ENCODE measurements around the gene NOC2L. TPM values are rescaled to one million over a fixed set of nuclear protein-coding genes. Genes with fewer than 3 reads are reported as not detected.

NOC2L gene
- total RNA-seq, 2 experiments from 2014 or later: 61.7 to 68.7 TPM

DNA sequence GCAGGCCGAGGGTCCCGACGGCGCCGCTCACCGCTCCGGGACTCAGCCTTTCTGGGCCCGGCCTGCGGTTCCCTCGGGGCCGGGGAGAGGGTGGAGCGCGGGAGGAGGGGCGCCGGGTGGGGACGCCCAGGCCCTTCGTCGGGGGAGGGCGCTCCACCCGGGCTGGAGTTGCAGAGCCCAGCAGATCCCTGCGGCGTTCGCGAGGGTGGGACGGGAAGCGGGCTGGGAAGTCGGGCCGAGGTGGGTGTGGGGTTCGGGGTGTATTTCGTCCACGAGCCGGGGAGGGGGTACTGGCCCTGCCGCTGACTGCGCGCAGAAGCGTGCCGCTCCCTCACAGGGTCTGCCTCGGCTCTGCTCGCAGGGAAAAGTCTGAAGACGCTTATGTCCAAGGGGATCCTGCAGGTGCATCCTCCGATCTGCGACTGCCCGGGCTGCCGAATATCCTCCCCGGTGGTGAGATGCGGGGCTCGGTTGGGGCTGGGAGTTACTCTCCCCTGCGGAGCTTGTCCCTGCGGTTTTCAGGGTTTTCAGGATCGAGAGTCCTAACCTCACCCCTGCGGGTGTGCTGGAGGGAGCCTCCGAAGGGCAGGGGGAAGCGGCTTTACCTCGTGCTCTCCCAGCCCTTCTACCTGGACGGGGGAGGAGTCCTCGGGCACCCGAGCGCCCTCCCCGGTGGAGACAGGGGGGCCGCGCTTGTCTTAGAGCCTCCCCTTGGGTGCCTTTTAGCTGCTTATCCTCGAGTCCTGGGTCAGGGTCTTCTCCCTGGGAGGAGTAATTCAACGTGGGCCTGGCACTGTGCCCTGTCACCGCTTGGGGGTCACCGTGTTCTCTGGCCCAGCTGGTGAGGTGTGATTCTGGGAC lies 33.3 kb downstream of the NOC2L start:
- Mint-ChIP-seq H3K4me1 (ENCODE audit: low read depth) (peaks cover 19% of the 10 kb centered on the region), H3K27ac (no peak overlapping the region), H3K9me3 (ENCODE audit: insufficient read depth) (no peaks in the 10 kb centered on the region), H3K36me3 (ENCODE audit: low read depth) (no peaks in the 10 kb centered on the region), H3K4me3 (no peak overlapping the region), H3K27me3 (ENCODE audit: low read depth) (peaks cover 43% of the 10 kb centered on the region)
- POLR2A ChIA-PET: no interaction called here
- DNase-seq: no peak
- CTCF ChIA-PET: no interaction called here
- no peak for ATAC-seq

DNA sequence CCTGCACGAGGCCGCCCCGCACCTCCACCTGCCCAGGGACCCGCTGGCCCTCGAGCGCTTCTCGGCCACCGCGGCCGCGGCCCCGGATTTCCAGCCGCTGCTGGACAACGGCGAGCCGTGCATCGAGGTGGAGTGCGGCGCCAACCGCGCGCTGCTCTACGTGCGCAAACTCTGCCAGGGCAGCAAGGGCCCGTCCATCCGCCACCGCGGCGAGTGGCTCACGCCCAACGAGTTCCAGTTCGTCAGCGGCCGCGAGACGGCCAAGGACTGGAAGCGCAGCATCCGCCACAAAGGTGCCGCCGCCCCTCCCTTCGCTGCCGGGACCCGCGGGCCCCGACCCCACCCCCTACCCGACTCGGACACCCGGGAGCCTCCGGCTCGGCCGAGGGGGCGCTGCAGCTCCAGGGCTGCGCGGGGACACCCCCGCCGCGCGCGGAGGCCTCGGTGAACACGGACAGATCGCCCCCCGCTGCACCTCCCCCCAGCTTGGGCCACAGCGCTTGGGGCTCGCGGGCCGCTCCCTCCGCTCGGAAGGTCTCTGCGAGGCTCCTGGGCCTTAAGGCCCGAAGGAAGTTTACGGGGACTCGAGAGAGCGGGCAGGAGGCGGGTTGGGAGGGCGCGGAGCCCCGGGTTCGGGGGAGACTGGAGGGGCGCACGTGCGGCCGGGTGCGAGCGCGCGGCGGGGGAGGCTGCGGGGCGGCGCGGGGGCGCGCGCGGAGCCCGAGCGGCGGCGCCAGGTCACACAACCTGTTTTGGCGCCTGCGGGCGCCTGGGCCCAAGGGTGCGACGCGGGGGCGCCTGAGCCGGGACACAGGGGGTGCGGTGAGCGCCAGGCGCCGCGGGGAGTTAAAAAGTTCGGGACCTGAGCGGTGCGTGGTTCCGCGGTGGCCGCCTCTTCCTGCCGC lies 34.1 kb downstream of the NOC2L start:
- ATAC-seq: no peak
- DNase-seq: no peak
- H3K4me1 Mint-ChIP-seq (ENCODE audit: low read depth): peaks cover 19% of the 10 kb centered on the region
- H3K9me3 Mint-ChIP-seq (ENCODE audit: insufficient read depth): no peaks in the 10 kb centered on the region
- no peaks in the 10 kb centered on the region for H3K36me3 Mint-ChIP-seq (ENCODE audit: low read depth)
- POLR2A ChIA-PET: no interaction called here
- H3K27me3 Mint-ChIP-seq (ENCODE audit: low read depth): peaks cover 52% of the 10 kb centered on the region
- H3K4me3 Mint-ChIP-seq: no peak overlapping the region
- CTCF ChIA-PET: no interaction called here
- no peak overlapping the region for H3K27ac Mint-ChIP-seq

DNA sequence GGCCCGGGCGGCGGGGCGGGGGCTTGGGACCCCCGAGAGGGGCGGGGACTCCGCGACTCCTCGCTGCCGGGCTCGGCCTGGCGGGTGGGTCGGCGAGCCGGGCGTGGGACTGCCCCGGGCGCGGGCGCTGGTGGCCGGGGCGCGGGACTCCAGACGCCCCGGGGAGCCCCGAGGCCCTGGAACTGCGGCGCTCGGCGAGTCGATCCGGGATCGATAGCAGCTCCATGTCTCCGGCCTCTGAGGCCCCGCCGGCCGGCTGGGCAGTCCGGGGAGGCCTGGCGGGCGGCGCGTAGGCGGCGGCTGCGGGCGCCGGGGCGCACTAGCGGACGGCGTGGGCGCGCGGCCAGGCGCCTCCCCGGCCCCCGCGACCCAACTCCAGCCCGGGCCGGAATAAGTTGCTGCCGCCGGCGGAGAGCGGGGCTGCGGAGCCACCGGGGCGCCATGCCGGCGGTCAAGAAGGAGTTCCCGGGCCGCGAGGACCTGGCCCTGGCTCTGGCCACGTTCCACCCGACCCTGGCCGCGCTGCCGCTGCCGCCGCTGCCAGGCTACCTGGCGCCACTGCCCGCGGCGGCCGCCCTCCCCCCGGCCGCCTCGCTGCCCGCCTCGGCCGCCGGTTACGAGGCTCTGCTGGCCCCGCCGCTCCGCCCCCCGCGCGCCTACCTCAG lies 34.9 kb downstream of the NOC2L start:
- Mint-ChIP-seq H3K4me1 (ENCODE audit: low read depth) (peaks cover 19% of the 10 kb centered on the region), H3K36me3 (ENCODE audit: low read depth) (no peaks in the 10 kb centered on the region)
- DNase-seq: no peak

DNA sequence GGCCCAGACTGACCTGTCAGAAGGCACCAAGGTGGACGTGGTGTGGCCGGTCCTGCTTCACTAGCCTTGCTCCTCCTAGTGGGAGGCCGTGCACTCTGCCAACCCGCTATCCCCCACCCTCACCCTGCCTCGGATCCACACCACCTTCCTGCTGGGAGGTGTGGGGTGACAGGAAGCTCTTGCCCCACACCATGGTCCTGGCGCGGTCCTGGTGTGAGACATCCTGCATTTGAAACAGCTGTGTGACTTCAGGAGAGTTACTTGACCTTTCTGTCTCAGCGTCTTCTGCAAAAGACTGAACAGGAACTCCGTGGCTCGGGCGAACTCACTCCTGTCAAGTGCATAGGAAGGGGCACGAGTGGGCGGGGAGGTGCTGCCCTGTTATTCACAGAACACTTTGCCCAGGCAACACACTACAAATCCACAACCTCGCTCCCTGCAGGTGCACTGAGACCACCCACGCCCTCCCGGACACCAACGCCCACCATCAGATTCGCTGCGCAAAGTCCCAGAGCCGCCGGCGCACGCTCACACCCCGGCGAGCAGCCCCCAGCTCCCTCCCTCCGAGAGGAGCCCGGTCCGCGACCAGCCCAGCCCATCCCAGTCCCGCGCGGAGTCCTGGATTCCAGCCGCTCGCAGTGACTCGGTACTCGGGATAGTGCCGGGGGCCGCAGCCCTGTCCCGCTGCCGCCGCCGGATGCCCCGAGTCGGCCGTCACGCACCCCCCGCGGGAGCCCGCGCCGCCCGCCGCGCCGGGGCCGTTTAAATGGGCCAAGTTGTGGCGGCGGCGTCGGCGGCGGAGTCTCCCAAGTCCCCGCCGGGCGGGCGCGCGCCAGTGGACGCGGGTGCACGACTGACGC lies 35.7 kb downstream of the NOC2L start, which contains the start of gene SAMD11:
SAMD11 (plus strand) TSS at position 793 of the 860 bp plus-strand sequence. CDS start 509 bp downstream, outside the sequence.
- DNase-seq (peak; percentile 45), ATAC-seq (no peak)
- Mint-ChIP-seq H3K27ac (peak within 1 kb of the TSS; percentile 37), H3K9me3 (ENCODE audit: insufficient read depth) (no peaks in the 10 kb centered on the region), H3K36me3 (ENCODE audit: low read depth) (no peaks in the 10 kb centered on the region), H3K27me3 (ENCODE audit: low read depth) (peaks cover 53% of the 10 kb centered on the region), H3K4me1 (ENCODE audit: low read depth) (peaks cover 19% of the 10 kb centered on the region), H3K4me3 (peak within 1 kb of the TSS; percentile 56)
- CTCF ChIA-PET: no interaction called here
- POLR2A ChIA-PET: no interaction called here

More for the DNA sequence above, 34.9 kb downstream of the NOC2L start:
- ATAC-seq: no peak
- Mint-ChIP-seq H3K27me3 (ENCODE audit: low read depth) (peaks cover 51% of the 10 kb centered on the region), H3K27ac (no peak overlapping the region), H3K9me3 (ENCODE audit: insufficient read depth) (no peaks in the 10 kb centered on the region), H3K4me3 (no peak overlapping the region)
- CTCF ChIA-PET: no interaction called here
- POLR2A ChIA-PET: no interaction called here

DNA sequence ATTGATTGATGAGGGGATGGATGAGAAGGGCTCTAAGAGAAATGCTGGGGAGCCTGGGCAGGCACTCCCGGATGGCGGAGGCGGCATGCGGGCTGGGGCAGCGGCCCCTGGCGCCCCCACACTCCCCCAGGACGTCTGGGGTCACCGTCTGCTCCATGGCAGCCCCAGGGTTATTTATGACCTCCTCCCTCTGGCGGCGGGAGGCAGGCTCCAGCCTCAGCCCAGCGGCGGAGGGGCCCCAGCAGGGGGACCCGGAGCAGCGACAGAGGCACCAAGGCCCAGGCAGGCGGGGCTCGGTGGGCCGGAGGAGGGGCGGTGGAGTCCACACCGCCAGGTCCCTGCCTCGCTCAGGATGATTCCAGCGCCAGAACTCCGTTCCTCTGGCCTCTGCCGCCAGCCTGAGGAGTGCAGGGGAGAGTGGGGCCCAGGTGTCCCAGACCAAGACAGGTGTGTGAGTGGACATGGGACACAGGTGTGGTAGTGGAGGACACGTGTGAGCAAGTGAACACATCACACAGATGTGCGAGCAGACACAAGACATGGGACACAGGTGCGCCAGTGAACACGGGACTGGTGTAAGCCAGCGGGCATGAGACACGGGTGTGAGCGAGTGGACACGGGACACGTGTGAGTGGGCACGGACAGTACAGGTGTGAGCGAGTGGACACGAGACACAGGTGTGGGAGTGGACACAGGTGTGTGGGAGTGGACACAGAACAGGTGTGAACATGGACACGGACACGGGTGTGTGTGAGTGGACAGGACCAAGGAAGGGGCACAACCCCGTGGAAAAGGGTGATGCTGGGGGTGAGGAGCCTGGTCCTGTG lies 37.8 kb downstream of the NOC2L start:
- CTCF ChIA-PET: interaction anchor here (1.1 kb wide), 1 partner anchor 16 kb away, joined by 5 read pairs; no protein-coding TSS in a partner anchor
- H3K9me3 Mint-ChIP-seq (ENCODE audit: insufficient read depth): no peaks in the 10 kb centered on the region
- H3K27ac Mint-ChIP-seq: no peak overlapping the region
- POLR2A ChIA-PET: no interaction called here
- H3K4me3 Mint-ChIP-seq: no peak overlapping the region
- ATAC-seq (peak; percentile 37), DNase-seq (no peak)
- H3K4me1 Mint-ChIP-seq (ENCODE audit: low read depth): peaks cover 18% of the 10 kb centered on the region
- no peaks in the 10 kb centered on the region for H3K36me3 Mint-ChIP-seq (ENCODE audit: low read depth)
- peaks cover 42% of the 10 kb centered on the region for H3K27me3 Mint-ChIP-seq (ENCODE audit: low read depth)

DNA sequence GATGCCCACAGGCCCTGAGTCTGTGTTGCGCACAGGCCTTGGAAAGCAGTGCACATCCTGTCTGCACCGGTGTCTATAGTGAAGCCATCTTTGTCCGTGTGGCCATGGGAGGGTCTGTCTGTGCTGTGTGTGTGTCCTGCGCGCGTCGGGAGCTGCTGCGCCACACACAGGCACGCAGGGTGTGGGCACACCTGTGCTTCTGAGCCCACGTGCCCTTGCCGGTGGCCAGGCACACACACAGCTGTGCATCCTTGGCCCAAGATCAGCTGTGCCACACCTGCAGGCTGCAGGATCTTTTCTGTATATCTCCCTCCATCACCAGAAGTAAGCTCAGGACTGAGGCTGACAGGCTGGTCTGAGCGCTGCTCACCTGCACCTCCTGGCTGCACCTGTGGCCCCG lies 38.5 kb downstream of the NOC2L start:
- H3K4me1 Mint-ChIP-seq (ENCODE audit: low read depth): peaks cover 12% of the 10 kb centered on the region
- no peaks in the 10 kb centered on the region for H3K36me3 Mint-ChIP-seq (ENCODE audit: low read depth)
- ChIA-PET POLR2A (no interaction called here), CTCF (interaction anchor here (1.1 to 1.3 kb wide), 2 partner anchors 10 to 15 kb away, joined by 3 to 5 read pairs; no protein-coding TSS in a partner anchor)
- no peak for DNase-seq
- H3K9me3 Mint-ChIP-seq (ENCODE audit: insufficient read depth): no peaks in the 10 kb centered on the region
- H3K4me3 Mint-ChIP-seq: no peak overlapping the region
- no peak for ATAC-seq
- no peak overlapping the region for H3K27ac Mint-ChIP-seq
- peaks cover 36% of the 10 kb centered on the region for H3K27me3 Mint-ChIP-seq (ENCODE audit: low read depth)

DNA sequence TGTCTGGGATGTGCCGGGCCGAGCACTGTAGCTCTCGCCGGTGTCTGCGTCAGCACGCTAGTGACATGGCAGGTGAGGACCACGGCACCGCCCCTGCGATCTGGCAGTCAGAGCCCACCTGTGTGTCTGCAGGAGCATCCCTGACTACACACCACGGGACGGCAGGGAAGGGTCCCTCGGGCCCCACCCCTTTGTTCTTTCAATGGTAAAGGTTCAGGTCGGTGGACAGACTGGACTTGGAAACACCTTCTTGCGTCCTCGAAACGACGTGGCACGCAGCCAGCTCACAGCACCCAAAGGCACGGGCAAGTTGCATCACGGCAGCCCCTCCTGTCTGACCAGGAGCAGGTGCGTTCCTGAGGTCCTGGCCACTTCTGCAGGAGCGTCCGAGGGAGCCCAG lies 39.0 kb downstream of the NOC2L start:
- Mint-ChIP-seq H3K4me1 (ENCODE audit: low read depth) (peaks cover 12% of the 10 kb centered on the region), H3K36me3 (ENCODE audit: low read depth) (no peaks in the 10 kb centered on the region), H3K27me3 (ENCODE audit: low read depth) (peaks cover 34% of the 10 kb centered on the region), H3K27ac (no peak overlapping the region), H3K4me3 (no peak overlapping the region), H3K9me3 (ENCODE audit: insufficient read depth) (no peaks in the 10 kb centered on the region)
- ChIA-PET CTCF (interaction anchor here (1.1 to 1.3 kb wide), 2 partner anchors 9 to 15 kb away, joined by 3 to 5 read pairs; no protein-coding TSS in a partner anchor), POLR2A (no interaction called here)
- ATAC-seq (no peak), DNase-seq (no peak)

DNA sequence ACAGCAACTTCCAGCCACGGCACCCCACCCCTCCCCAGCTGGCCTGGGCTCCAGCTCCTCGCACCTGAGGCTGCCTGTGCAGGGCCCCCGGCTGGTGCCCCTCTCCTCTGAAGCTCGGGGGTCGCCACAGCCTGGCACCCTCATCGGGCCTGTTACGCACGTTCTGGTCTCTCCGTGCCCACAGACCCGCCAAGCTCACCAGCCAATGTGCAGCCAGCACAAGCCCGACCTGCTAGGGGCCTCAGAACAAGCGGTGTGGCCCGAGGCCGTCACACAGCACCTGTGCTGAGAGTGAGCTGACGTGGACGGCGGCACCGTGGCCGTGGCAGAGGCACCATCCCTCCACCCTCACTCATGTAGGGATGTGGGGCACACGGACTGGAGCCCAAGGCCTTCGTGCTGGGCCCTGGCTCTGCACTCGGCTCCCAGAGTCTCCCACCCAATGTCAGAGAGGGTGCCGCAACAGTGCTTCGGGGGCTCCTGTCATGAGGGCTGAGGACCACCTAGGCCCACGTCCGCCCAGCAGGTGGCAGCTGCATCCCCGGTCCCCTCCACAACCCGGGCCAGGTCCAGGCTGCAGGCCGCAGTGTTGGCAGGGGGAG lies 39.7 kb downstream of the NOC2L start:
- no peak overlapping the region for H3K27ac Mint-ChIP-seq
- ChIA-PET CTCF (interaction anchor here (1.3 to 1.4 kb wide), 2 partner anchors 9 to 14 kb away, joined by 3 read pairs; no protein-coding TSS in a partner anchor), POLR2A (no interaction called here)
- DNase-seq: no peak
- no peaks in the 10 kb centered on the region for H3K36me3 Mint-ChIP-seq (ENCODE audit: low read depth)
- H3K4me1 Mint-ChIP-seq (ENCODE audit: low read depth): peaks cover 12% of the 10 kb centered on the region
- no peak overlapping the region for H3K4me3 Mint-ChIP-seq
- no peaks in the 10 kb centered on the region for H3K9me3 Mint-ChIP-seq (ENCODE audit: insufficient read depth)
- ATAC-seq: no peak
- H3K27me3 Mint-ChIP-seq (ENCODE audit: low read depth): peaks cover 33% of the 10 kb centered on the region

DNA sequence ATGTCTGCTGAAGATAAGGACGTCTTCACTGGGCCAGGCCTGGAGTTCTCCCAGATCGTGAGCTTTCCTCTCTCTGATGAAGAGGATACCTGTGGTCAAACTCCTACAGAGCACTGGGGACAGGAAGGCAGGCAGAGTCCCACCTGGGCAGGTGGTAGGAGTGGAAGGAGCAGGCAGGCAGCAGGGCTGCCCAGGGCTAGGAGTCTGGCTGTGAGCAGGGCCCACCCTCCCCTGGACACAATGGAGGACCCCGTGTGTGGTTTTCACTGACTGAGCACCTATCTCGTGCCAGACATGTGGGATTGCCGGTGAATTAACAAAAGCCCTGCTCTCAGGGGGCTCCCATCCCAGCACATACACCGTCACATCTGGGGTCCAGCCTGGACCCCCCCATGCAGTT lies 40.2 kb downstream of the NOC2L start:
- H3K9me3 Mint-ChIP-seq (ENCODE audit: insufficient read depth): no peaks in the 10 kb centered on the region
- no peak overlapping the region for H3K27ac Mint-ChIP-seq
- H3K4me1 Mint-ChIP-seq (ENCODE audit: low read depth): peaks cover 12% of the 10 kb centered on the region
- H3K36me3 Mint-ChIP-seq (ENCODE audit: low read depth): no peaks in the 10 kb centered on the region
- H3K4me3 Mint-ChIP-seq: no peak overlapping the region
- DNase-seq: no peak
- CTCF ChIA-PET: interaction anchor here (1.4 kb wide), 1 partner anchor 13 kb away, joined by 3 read pairs; no protein-coding TSS in a partner anchor
- no peak for ATAC-seq
- POLR2A ChIA-PET: no interaction called here
- H3K27me3 Mint-ChIP-seq (ENCODE audit: low read depth): peaks cover 33% of the 10 kb centered on the region

DNA sequence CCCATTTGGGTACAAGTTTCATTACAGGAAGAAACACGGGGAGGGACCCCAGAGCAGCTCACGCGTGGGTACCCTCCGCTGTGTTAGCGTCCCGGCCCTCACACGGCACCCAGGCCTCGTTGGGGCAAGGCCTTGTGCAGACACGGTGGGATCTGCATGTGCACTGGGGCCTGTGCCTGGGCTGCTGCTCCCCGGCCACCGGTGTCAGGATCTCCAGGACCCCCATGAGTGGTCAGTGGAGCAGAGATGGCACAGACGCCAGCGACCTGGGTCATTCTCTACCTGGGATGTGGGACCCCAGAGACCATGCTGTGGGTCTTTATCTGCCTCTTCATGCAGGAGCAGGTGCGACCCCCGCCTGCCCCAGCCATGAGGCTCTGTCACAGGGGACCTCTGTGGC lies 40.7 kb downstream of the NOC2L start:
- ChIA-PET POLR2A (no interaction called here), CTCF (interaction anchor here (1.4 kb wide), 1 partner anchor 13 kb away, joined by 3 read pairs; no protein-coding TSS in a partner anchor)
- DNase-seq (no peak), ATAC-seq (no peak)
- Mint-ChIP-seq H3K9me3 (ENCODE audit: insufficient read depth) (no peaks in the 10 kb centered on the region), H3K36me3 (ENCODE audit: low read depth) (no peaks in the 10 kb centered on the region), H3K27me3 (ENCODE audit: low read depth) (peaks cover 32% of the 10 kb centered on the region), H3K4me1 (ENCODE audit: low read depth) (peaks cover 10% of the 10 kb centered on the region), H3K27ac (no peak overlapping the region), H3K4me3 (no peak overlapping the region)
